ENCODE results near the gene ACSBG1. TPM values are rescaled to one million over a fixed set of nuclear protein-coding genes. Genes with fewer than 3 reads are reported as not detected.

The ACSBG1 gene
- total and polyA plus RNA-seq, 2 of the 8 experiments (the other 6 are each of a cell fraction or from before 2014, with no cell fraction given): 5.4 to 7.1 TPM

DNA sequence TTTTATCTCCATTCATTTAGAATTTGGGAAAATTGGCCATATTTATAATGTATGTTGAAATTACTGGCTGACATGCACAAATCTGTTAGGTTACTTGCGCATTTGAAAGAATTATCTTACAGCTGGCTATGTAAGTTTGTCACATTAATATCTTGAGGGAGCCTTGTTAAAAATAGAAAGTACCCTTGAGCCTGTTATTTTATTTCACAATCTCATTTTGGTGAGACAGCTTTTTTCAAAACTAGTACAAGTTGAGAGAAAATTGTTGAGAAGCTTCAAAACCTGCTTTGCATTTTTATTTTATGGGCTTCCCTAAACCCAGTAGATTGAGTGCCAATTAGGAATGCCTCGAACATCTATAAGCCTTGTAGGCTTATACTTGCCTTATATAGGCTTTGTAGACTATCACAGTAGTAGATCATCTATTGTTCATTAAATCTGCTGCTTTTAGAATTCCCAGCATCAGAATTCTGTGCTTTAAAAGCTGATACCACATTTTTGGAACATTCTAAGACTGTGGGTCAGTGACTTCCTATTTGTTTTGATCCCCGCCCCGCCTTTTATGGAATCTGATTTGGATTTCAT is 78.9 kb downstream of the ACSBG1 start (continued):
- TF ChIP-seq FOSL1 (IDR thresholded peaks at IDR 0.05; ENCODE audit: insufficient read depth, low read depth, low read length): no peak
- TF ChIP-seq TEAD4 (IDR thresholded peaks at IDR 0.05; ENCODE audit: low read depth, low read length): no peak
- TF ChIP-seq PHF8 (conservative IDR thresholded peaks at IDR 0.05; ENCODE audit: low read depth, low read length): no peak
- TF ChIP-seq CREB1 (IDR thresholded peaks at IDR 0.05): no peak

Data from H1 (cell line).